ENCODE measurements around the gene PRPS1L1. TPM values are rescaled to one million over a fixed set of nuclear protein-coding genes. Genes with fewer than 3 reads are reported as not detected.

PRPS1L1 gene
- total RNA-seq, result not detected

GRCh38 chr7:18027628-18028027 is at the start of gene PRPS1L1:
Gene PRPS1L1, minus strand, starts transcription at chr7:18027846.

Other genes with a start within 250 kb of the PRPS1L1 start
- gene SNX13, start 87.4 kb downstream of the PRPS1L1 start, total RNA-seq, result 76.8 TPM